ENCODE data around the gene KRTAP5-9. TPM values are rescaled to one million over a fixed set of nuclear protein-coding genes. Genes with fewer than 3 reads are reported as not detected.
"Not testable (repeated sequence)": the region's sequence is repeated elsewhere in the genome, so short reads cannot be mapped to it uniquely, and the experiment has no call there.

Gene KRTAP5-9
- polyA plus RNA-seq, 12 donors: 0.19 to 0.34 (median 0.19) TPM; not detected in 9

DNA sequence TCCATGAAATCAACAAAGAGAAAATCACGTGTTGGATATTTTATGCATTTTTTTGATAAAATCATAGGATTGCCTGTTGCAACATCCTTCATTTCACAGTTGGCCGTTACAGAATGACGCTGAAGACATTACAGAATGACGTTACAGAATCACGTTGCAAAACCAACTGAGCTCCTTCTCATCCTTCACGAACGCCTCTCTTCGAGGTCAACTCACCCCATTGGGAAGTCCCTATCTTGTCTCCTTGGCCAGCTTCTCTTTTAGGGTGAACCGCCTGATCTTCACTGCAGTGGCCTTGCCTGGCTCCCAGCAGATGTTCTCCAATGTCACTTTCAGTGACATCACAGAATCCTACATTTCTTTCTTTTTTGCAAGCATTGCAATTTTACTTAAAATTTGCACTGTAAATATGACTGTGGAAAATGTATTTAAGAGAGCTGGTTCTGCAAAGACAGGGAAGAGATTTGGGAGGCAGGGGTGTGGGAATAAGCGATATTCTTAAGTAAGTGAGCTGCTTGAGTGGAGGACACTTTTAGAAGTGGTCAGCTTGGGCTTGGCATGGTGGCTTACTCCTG, 16.1 kb upstream of the KRTAP5-9 start:
- DNase-seq: no peak

DNA sequence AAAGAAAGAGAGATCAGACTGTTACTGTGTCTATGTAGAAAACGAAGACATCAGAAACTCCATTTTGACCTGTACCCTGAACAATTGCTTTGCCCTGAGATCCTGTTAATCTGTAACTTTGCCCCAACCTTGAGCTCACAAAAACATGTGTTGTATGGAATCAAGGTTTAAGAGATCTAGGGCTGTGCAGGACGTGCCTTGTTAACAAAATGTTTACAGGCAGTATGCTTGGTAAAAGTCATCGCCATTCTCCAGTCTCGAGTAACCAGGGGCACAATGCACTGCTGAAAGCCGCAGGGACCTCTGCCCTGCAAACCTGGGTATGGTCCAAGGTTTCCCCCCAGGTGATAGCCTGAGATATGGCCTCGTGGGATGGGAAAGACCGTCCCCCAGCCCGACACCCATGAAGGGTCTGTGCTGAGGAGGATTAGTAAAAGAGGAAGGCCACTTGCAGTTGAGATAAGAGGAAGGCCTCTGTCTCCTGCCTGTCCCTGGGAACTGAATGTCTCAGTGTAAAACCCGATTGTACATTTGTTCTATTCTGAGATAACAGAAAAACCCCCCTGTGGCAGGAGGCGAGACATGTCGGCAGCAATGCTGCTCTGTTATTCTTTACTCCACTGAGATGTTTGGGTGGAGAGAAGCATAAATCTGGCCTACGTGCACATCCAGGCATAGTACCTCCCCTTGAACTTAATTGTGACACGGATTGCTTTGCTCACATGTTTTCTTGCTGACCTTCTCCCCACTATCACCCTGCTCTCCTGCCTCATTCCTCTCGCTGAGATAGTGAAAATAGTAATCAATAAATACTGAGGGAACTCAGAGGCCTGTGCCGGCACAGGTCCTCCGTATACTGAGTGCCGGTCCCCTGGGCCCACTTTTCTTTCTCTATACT, 13.3 kb upstream of the KRTAP5-9 start:
- not testable (repeated sequence) for DNase-seq

DNA sequence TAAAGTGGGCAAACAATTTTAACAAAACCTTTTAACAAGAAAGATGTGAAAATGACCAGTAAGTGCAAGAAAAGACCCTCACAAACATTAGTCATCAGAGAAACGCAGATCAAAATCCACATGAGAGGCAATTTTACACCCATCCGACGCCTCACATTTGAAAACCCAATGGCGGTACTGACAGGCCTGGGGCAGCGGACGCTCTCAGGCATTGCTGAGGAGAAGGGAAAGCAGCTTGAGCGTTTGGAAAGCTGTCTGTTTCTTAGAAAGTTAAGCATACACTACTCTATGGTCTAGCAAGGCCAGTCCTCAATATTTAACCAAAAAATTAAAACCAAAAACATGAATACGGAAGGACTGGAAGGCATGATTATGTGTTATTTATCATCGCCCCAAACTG, 12.4 kb upstream of the KRTAP5-9 start:
- no peak for DNase-seq

DNA sequence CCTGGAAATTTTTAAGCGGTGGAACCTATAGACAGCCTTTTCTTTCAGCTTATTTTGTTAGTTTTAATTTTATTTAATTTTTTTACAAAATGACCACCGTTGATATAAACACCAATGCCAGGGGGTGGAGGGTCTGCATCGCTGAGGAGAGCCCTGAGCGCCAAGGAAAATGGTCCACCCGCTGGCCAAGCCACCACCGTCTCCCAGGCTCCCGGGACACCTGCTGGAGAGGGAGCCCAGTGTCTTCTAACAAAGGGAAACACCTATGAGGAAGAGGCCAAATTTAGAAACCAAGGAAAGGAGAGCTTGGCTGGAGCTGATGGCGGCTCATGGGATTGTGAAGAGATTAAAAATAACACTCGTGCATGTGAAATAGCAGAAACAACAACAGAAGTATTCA, 10.7 kb upstream of the KRTAP5-9 start:
- DNase-seq: no peak

DNA sequence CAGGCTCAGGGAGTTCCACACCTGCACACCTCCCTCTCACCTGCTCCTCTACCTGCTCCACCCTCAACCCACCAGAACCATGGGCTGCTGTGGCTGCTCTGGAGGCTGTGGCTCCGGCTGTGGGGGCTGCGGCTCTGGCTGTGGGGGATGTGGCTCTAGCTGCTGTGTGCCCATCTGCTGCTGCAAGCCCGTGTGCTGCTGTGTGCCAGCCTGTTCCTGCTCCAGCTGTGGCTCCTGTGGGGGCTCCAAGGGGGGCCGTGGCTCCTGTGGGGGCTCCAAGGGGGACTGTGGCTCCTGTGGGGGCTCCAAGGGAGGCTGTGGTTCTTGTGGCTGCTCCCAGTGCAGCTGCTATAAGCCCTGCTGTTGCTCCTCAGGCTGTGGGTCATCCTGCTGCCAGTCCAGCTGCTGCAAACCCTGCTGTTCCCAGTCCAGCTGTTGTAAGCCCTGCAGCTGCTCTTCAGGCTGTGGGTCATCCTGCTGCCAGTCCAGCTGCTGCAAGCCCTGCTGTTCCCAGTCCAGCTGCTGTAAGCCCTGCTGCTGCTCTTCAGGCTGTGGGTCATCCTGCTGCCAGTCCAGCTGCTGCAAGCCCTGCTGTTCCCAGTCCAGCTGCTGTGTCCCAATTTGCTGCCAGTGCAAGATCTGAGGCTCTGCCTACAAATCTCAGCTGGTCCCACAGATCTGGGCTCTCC, 10.1 kb upstream of the KRTAP5-9 start, which contains the start of gene KRTAP5-8:
Gene KRTAP5-8 (plus strand): TSS at position 49 of the 689 bp plus-strand sequence. CDS start 31 bp downstream, at position 80.
- DNase-seq: not testable (repeated sequence)

DNA sequence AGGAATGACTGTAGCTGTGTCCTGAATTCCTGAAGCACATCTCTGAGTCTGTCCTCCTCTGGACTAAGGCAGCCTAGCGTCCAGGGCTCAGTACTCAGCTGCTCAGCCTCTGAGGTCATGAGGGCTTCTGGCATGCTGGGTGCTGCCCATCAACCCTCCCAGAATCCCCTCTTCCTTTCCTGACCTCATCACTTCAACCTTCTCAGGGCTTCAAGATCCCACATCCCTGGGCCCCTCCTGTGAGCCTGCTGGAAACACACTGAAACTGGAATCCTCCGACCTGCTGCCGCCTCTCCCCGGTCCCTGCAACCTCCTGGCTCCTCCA, 9.6 kb upstream of the KRTAP5-9 start:
- DNase-seq: no peak

DNA sequence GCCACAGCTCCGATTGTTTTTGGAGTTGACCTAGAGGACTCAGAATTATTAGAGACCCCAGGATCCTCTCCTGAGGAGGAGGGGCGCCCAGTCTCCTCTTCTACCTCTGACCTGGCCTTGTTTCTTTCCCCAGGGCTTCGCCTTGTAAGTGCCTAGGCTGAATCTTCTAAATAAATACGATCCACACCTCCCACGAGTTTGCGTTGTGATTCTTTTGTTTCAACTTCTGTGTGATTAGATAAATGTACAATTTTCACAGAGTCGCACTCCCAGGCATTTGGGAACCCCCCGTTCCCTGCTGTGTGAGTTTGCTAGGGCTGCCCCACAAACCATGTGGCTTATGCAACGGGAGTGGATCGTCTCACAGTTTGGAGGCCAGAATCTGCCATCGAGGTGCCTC, 9.2 kb upstream of the KRTAP5-9 start:
- no peak for DNase-seq

DNA sequence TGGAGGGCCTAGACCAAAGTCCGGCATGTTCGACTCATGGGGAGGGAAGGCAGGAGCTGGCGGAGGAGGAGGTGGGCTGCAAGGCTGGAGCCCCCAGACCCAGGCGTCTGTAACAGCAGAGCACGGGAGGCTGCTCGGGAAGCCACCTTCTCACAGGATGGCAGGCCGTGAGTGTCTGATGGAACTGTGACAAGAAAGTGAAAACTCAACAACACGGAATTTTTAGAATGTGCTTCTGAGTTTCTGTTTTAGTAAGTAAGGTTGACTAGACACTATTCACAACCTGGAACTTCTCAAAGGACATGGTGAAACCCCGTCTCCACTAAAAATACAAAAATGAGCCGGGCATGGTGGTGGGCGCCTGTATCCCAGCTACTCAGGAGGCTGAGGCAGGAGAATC, 8.2 kb upstream of the KRTAP5-9 start:
- DNase-seq: not testable (repeated sequence)

DNA sequence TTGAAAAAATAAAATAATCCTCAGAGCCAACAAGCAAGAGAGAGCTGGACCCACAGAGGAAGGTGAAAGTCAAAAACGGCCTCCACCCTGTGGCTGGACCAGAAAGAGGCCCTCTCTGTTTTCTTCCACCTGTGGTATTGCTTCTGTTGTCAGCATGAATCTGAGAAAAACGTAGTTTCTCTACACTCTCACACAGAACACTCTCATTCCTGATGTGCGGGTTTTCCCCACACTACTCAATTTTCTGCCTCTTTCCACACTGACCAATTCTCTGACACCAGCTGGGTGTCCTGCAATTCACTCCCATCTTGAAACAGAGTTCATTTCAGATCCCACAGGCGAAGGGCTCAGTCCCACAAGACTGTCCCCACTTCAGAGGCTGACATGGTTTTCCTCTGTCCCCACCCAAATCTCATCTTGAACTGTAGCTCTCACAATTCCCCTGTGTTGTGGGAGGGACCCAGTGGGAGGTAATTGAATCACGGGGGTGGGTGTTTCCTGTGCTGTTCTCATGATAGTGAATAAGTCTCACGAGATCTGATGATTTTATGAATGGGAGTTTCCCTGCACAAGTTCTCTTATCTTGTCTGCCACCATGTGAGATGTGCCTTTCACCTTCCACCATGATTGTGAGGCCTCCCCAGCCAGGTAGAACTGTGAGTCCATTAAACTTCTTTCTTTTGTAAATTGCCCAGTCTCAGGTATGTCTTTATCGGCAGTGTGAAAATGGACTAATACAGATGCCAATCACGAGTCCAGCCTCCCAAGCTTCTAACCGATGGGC, 7.5 kb upstream of the KRTAP5-9 start:
- DNase-seq: not testable (repeated sequence)

DNA sequence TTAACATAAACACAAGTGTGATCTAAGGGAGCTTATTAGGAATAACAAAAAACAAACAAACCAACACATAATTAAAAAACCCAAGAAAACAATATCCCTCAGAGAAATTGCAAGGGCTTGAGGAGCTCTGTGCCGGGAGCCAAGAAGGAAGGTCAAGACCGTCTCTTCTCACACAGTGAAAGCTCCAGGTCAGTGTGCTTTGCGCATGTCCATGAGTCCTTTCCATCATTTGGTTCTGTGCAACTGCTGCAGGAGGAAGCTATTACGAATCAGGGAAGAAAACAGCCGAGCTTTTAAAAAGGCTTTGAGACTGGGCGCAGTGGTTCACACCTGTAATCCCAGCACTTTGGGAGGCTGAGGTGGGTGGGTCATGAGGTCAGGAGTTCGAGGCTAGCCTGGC, 5.8 kb upstream of the KRTAP5-9 start:
- no peak for DNase-seq

DNA sequence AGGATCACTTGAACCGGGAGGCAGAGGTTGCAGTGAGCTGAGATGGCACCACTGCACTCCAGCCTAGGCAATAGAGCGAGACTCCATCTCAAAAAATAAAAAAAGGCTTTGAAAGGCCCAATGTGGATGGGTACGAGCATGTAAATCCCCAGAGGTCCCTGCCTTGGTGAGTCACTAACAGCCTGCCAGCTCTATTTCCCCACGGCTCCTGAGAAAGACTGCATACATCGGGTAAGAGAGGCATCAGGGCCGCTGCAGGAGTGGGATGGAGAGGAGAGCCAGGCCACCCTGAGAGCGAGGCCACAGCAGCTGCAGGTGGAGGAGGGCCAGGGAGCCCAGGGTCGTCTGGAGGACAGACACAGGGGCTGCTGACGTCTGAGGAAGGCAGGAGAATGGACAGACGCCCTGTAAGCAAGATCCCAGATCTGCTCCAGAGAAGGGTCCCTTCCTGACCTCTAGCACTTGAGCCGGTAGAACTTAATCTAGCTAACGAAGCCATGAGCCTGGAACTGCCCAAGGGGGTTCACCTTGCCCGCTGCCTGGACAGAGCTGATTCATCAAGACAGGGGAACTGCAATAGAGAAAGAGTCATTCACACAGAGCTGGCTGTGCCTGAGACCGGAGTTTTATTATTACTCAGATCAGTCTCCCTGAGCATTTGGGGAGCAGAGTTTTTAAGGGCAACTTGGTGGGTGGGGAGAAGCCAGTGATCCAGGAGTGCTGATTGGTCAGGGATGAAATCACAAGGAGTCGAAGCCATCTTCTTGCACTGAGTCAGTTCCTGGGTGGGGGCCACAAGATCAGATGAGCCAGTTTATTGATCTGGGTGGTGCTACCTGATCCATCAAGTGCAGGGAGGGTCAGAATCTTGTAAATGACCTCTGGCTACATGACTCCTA, 5.1 kb upstream of the KRTAP5-9 start:
- DNase-seq: no peak

DNA sequence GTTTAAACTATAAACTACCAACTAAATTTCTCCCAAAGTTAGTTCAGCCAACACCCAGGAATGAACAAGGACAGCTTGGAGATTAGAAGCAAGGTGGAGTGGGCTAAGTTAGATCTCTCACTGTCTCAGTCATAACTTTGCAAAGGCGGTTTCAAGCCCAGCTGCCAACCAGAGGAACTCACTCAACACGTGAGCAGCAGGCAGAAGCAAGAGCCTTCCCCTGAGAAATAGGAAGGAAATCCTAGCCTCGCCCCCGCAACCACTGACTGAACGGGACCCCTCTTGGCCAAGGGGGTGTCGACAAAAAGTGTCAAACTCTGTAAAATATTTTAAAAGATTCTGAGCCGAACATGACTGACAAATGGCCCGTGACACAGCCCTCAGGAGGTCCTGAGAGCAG, 4.4 kb upstream of the KRTAP5-9 start:
- no peak for DNase-seq

DNA sequence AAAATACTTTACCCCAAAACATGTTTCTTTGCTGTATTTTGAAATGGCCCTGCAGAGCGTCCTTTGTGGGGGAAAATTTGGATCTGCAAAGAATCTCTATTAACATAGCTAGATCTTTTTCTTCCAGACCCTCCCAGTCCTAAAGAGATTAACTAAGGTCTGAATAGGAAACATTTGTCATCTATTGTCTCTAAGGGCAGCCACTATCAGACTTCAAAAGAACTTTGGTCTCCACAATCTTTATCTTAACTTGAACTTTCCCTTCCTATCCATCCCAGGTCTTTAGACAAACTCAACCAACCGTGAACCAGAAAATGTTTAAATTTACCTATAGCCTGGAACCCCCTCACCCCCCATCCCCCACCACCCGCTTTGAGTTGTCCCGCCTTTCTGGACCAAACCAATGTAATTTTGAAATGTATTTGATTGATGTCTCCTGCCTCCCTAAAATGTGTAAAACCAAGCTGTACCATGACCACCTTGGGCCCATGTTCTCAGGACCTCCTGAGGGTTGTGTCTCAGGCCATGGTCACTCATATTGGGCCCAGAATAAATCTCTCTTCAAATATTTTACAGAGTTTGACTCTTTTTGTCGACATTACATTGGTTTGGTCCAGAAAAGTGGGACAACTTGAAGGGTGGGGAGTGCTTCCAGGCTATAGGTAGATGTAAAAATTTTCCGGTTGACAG, 3.5 kb upstream of the KRTAP5-9 start:
- no peak for DNase-seq

DNA sequence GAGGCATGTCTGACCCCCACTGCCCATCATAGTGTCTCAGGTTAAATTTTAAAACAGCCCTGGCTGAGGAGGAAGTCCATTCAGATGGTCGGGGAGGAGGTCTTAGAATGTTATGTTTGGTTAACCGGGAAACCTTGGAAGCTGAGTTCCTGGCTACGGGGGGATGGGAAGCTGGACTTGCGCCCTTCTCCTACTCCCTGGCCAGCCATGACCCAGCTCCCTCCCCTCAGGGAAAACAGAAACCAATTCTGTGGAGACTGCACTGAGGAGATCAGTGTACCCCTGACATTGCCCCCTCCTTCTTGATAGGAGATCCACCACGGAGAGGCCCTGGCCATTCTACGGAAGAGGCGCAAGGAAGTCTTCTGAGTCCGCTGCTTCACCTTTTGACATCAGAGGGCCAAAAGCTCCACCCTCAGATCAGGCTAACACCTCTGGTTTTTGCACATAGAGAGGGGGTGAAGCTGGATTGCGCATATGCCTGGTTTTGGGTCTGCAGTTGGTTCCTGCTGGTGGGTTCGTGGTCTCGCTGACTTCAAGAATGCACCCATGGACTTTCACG, 2.7 kb upstream of the KRTAP5-9 start:
- no peak for DNase-seq

DNA sequence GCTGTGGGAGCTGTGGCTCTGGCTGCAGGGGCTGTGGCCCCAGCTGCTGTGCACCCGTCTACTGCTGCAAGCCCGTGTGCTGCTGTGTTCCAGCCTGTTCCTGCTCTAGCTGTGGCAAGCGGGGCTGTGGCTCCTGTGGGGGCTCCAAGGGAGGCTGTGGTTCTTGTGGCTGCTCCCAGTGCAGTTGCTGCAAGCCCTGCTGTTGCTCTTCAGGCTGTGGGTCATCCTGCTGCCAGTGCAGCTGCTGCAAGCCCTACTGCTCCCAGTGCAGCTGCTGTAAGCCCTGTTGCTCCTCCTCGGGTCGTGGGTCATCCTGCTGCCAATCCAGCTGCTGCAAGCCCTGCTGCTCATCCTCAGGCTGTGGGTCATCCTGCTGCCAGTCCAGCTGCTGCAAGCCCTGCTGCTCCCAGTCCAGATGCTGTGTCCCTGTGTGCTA, 514 bp downstream of the KRTAP5-9 start:
- DNase-seq: no peak

DNA sequence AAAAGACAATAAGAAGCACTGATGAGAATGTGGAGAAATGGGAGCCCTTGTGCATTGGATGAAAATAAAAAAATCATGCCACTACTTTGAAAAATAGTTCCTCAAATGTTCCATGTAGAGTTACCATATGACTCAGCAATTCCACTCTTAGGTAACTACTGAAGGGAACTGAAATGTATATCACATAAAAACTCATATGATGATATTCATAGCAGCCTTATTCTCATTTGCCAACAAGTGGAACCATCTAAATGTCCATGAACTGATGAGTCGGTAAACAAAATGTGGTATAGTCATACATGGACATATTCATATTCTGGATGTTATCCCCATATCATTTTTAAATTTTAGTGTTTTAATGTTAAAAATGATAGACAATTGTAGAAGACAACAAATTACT, 3.5 kb downstream of the KRTAP5-9 start:
- DNase-seq: no peak

DNA sequence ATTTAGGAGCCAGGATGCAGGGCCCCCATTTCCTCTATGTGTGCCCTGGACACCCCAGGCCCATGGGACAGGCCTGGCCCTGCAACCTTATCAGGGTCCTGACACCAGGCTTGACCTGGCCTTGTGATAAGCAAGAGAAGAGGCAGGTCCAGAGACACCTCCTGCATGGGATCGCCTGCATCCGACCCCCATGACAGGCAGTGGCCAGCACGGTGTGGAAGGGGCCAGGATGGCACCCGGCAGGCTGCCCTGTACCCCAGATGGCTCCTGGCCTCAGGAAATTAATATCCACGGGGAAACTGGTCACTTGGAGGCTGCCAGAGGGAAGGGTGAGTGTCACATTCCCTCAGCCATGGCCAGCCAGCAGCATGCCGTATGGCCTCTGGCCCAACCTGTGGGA, 6.8 kb downstream of the KRTAP5-9 start:
- no peak for DNase-seq

DNA sequence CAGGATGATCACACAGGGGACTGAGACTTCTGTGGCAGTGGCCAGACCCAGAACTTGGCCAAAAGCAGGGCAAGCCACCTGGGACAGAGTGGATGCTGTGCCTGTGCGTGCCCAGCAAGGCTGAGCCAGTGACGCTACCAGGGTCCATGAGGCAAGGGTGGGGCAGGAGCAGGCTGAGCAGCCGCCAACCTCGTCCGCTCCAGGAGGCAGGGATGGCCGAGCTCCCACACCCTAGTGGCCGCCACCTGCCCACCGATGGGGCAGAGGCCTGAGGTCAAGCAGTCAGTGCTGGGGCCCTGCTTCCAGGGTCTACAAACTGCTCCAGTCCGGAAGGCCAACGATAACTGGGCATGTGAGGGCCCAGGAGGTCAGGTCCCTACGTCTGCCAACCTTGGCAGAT, 7.3 kb downstream of the KRTAP5-9 start:
- DNase-seq: no peak

DNA sequence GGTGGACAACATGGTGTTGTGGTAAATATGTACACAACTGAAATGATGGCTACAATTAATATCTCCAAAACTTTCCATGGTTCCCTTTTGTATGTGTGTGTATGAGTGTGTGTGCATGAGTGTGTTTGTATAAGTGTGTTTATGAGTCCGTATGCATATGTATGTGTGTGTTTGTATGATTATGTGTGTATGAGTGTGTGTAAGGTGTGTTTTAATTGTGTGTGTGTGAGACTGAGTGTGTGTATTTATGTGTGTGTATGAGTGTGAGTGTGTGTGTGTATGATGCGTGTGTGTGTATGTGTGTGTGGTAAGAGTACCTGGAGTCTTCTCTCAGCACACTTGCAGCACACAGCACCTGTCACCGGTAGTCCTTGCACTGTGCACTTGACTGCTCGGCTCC, 7.8 kb downstream of the KRTAP5-9 start:
- DNase-seq: no peak

DNA sequence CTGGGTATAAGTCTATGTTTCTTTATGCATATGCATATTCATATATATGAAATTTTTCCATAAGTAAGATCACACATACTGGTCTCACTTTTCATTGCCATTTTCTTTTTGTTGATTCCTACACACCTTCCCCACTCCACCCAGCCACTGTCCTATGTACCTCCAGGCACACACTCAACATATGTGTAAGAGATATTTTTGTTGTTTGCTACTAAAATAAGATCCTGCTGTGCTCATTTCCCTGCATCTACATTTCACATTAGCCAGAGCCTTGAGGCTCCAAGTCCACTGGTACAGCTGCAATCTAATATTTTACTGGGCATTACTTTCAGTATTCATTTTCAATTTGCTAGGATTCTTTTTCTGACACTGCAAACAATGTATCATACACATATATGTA, 9.0 kb downstream of the KRTAP5-9 start:
- DNase-seq: no peak
